ENCODE results near the gene ATP13A1. TPM values are rescaled to one million over a fixed set of nuclear protein-coding genes. Genes with fewer than 3 reads are reported as not detected.
"Not testable (repeated sequence)": the region's sequence is repeated elsewhere in the genome, so short reads cannot be mapped to it uniquely, and the experiment has no call there.

ATP13A1 gene
- total RNA-seq, 1 experiment from 2014 or later = 173 TPM

DNA sequence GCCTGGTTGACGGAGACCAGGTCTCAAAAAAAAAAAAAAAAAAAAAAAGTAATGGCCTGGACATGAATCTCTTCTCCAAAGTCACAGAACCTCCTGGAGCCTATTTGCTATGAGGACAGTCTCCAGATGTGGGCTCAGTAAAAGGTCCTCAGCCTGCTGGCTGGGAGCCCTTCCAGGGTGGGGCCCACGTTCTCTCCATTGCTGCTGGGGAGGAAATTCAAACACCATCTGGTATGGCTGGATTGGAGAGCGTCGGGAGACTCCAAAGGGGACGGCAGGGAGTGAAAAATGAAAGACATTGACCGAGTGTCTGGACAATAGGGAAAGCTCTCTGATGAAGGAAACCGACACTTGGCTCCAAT lies 43.6 kb downstream of the ATP13A1 start:
- no peak for DNase-seq (ENCODE audit: low read depth)

DNA sequence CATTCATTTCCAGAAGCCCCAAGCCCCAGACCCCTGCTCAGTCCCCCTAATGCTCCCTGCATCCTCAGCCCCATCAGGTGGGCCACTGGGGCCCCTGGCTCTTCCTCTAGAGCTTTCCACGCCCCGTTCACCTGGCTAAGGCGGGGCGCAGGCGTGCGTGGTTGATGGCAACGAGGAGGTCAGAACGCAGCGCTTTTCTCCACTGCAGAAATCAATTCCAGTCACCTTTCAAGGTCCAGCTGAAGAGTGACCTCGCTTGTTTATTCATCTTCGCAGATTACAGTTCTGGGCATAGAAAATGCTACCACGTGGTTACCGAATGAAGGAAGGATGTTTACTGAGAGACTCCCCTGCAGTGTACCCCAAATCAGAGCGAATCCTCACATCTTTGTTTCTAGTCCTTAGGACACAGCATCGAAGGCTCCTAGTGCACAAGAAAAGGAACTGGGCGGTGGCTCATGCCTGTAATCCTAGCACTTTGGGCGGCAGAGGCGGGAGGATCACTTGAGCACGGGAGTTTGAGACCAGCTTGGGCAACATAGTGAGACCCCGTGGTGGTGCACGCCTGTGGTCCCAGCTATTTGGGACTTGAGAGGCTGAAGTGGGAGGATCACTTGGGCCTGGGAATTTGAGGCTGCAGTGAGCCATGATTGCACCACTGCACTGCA lies 44.2 kb downstream of the ATP13A1 start:
- no peak for DNase-seq (ENCODE audit: low read depth)

DNA sequence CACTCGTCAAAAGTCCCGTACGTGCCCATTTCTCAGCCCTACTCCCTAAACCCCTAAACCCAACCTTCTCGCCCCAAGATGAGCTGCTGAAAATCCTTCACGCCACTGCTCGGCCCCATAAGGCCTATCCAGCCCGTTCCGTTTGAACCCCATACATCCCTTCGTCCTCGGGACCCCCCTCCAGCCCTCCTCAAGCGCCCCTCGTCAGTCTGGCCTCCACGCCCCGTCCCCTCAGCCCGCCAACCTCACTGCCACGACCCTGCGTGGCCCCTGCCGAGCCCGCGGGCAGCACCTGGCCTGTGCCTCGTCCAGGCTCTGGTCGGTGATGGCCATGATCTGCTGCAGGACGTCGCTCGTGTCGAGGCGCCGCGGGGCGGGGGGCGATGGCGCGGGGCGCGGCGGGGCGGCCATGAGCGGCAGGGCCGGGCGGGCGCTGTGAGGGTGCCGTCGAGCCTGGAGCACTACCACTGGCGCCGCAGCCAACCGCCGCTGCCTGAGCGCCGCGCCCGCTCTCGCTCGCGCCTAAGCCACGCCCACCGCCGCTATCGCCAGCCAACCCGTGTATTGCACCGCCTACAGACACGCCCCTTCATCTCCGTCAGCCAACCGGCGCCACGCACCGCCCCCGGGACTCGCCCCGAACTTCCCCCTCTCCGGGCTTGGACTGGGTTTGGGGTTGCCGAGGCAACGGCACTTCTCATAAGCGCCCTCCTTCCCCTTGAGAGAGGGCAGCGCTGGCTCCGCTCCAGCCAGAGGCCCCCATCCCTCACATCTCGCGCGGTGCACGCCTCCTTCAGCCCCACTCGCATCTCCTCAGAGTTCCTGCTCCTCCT lies 45.0 kb downstream of the ATP13A1 start, which contains the start of gene PBX4:
Gene PBX4, minus strand, starts transcription at position 469 of the 833 bp plus-strand sequence. Its CDS starts 58 bp downstream, at position 411.
- peak; percentile 98 for DNase-seq (ENCODE audit: low read depth)

DNA sequence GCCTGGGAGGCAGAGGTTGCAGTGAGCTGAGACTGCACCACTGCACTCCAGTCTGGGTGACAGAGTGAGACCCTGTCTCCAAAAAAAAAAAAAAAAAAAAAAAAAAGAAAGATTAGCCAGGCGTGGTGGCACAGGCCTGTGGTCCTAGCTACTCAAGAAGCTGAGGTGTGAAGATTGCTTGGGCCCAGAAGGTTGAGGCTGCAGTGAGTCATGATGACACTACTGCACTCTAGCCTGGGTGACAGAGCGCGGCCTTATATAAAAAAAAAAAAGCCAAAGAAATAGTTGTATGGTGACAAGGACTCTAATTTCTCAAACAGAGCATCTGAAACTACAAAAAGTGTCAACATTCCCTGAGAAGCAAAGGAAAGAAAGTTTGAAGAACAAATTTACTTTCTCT lies 48.4 kb downstream of the ATP13A1 start:
- DNase-seq (ENCODE audit: low read depth) = peak; percentile 54

DNA sequence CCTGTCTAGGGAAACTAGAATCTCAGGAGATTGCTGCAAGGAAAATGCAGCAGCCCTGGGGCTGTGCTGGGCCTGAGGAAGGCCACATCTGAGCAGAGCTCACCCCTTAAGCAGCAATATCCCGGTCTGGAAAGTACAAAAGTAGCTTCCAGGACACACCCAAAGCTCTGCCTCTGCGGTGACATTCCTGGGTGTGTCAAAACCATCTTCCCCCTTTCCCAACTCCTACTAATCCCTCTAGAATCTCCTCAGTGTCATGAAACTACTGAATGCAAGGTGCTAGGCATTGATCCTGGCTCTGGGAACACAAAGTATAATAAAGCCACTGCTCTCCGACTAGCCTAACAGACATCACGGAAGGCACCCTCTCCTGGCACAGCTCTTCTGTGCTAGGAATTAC lies 50.0 kb downstream of the ATP13A1 start:
- peak; percentile 31 for DNase-seq (ENCODE audit: low read depth)

DNA sequence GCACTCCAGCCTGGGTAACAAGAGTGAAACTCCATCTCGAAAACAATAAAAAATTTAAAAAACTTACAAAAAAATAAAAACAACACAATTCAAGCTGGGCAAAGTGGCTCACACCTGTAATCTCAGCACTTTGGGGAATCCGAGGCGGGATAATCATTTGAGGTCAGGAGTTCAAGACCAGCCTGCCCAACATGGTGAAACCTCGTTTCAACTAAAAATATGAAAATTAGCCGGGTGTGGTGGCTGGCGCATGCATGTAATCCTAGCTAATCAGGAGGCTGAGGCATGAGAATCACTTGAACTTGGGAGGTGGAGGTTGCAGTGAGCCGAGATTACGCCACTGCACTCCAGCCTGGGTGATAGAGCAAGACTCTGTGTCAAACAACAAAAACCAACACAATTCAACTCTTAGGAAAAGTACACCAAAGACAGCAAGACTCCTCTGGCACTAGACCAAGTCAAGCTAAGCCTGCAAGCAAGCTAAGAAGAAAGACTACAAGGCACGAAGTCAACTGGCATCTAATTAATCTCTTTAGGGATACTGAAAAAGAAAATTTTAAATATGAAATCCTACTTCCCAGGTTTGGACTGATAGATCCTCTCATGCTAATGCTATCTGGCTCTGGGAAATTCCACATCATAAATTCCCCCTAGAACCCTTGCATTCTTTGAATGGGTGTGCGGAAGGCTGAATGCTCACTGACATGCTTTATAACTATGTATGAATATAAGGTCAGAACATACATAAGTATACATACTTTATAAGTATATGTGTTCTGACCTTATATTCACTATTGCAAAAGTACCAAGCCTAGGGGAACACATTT lies 52.9 kb downstream of the ATP13A1 start:
- no peak for DNase-seq (ENCODE audit: low read depth)

DNA sequence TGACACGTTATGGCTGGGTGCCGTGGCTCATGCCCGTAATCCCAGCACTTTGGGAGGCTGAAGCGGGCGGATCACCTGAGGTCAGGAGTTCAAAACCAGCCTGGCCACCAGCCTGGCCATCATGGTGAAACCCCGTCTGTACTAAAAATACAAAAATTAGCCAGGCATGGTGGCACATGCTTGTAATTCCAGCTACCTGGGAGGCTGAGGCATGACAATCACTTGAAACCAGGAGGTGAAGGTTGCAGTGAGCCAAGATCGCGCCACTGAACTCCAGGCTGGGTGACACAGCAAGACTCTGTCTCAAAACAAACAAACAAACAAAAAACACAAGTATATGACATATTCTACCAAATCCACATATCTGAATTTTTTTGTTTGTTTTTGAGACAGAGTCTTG lies 56.8 kb downstream of the ATP13A1 start:
- not testable (repeated sequence) for DNase-seq (ENCODE audit: low read depth)

DNA sequence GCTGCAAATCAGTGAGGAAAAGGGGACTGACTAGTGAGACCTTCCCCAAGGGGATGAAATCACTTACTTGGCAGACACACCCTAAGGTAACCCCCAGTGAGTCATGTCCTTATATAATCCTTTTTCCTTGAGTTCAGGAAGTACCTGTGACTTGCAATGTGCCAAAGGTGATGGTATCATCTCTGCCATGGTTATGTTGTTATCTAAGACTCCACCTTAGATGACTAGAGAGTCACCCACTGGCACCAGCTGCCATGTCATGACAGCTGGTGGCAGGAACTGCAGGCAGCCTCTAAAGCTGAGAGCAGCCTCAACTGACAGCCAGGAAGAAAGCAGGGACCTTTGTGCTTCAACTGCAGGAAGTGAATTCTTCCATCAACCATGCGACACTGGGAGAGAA lies 57.5 kb downstream of the ATP13A1 start:
- peak; percentile 68 for DNase-seq (ENCODE audit: low read depth)

DNA sequence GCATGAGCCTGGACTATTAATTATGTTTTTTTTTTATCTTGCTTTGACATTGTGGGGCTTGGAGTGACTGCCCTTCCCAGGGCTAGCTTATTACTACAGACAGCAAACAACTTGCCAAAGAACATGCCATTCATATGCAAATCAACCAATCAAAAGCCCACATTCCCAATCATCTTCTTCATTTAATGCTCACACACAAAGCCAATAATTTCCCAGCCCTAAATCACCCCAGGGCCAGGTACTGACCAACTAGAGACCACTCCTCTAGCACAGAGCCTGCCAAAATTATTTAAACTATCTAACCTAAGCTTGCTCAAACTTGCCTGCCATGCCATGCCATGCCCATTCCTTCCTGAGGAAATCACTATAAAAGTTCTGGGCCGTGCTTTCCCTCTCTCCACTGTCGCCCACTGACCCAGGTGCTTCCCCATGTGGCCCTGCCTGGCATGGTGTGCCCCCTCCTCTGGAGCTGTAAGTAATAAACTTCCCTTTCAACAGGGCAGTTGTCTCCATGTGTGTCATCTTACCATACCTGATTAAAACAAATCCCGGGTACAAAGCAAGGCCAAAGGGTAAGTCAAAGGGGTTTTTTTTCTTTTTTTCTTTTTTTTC lies 60.7 kb downstream of the ATP13A1 start:
- DNase-seq (ENCODE audit: low read depth) = no peak

DNA sequence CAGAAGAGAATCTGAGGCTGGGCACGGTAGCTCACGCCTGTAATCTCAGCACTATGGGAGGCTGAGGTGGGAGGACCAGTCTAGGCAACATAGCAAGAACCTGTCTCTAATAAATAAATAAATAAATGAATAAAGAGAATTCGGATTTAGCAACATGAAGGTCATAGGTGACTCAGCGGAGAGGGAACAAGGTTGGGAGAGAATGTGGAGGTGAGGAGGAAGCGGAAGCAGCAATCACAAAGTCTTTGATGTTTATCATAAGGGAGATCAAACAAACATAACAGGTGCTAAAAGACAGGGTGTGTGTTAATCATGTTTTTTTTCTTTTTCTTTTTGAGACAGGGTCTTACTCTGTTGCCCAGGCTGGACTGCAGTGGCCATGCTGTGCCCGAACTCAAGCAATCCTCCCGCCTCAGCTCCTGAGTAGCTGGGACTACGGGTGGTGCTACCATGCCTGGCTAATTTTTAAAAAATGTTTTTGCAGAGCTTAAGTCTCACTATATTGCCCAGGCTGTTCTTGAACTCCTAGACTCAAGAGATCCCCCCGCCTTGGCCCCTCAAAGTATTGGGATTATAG lies 61.3 kb downstream of the ATP13A1 start:
- DNase-seq (ENCODE audit: low read depth) = no peak

DNA sequence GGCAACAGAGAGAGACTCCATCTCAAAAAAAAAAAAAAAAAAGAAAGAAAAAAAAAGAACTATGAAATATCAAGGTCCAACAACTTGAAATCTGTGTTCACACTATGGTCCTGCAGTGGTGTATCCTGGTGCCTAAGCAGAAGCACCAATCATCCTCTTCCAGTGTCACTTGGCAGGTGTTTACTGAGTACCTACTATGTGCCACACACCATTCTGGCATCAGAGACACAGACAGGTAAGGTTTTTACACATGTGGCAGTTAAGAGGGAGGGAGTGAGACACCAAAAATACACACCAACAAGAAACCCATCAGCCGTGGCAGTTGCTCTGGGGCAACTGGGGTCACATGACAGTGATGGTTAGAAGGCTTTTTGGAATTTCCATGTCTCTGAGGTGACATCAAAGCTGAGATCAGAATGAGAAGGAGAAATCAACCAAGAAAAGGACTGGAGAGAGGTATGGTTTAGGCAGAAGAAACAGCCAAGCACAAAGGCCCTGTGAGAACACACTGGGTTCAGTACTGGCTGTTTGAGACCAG lies 62.6 kb downstream of the ATP13A1 start:
- DNase-seq (ENCODE audit: low read depth) = no peak

DNA sequence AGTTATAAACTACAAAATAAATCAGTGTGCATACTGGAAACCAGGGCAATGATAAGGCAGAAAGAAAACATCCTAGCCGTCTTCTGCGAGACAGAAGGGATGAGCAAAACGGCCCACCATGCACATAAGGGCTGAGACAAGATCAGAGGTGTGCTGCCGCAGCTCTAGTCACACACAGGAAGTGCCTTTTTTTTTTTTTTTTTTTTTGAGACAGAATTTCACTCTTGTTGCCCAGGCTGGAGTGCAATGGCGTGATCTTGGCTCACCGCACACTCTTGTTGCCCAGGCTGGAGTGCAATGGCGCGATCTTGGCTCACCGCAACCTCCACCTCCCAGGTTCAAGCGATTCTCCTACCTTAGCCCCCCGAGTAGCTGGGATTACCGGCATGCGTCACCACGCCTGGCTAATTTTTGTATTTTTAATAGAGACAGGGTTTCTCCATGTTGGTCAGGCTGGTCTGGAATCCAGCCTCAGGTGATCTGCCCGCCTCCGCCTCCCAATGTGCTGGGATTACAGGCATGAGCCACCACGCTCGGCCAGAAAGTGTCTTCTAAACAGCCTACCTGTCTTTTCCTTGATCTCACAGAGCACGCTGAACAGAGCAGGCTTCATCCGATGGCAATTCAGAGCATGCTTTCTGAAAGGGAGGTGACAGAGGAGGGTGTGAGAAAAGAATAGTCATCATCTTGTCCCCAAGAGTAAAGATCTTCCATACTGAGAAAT lies 64.6 kb downstream of the ATP13A1 start:
- DNase-seq (ENCODE audit: low read depth) = not testable (repeated sequence)

DNA sequence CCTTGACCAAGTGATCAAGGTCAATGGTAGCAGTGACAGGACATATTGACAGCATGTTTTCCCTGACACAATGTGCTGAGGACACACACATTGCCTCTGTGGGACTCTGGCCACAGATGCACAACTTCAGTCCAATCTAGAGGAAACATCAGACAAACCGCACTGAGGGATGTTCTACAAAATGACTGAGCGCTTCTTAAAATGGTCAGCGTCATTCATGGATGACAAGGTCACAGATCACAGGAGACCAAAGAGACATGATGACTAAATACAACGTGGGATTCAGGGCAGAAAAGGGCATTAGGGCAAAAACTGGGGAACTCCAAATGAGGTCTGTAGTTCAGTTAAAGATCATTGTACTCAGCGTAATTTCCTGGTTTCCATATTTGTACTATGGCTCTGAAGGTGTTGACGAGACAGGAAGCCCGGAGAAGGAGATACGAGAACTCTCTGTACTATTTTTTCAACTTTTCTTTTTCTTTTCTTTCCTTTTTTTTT lies 65.6 kb downstream of the ATP13A1 start:
- no peak for DNase-seq (ENCODE audit: low read depth)

Other genes starting within 250 kb of the ATP13A1 start
- 1.8 and 3.1 TPM in 2 replicates for gene TSSK6, start 148.1 kb downstream of the ATP13A1 start, total RNA-seq (2014; rRNA removed; shearing (Covaris generic))
- 96.6 and 152 TPM in 2 replicates for gene NDUFA13, start 147.5 kb downstream of the ATP13A1 start, total RNA-seq (2014; rRNA removed; shearing (Covaris generic))
- 1.4 and 2.7 TPM in 2 replicates for gene YJEFN3, start 134.8 kb downstream of the ATP13A1 start, total RNA-seq (2014; rRNA removed; shearing (Covaris generic))
- 0.40 and 1.0 TPM in 2 replicates for gene CILP2, start 125.4 kb downstream of the ATP13A1 start, total RNA-seq (2014; rRNA removed; shearing (Covaris generic))
- 0.42 and 1.9 TPM in 2 replicates for gene PBX4, start 45.0 kb downstream of the ATP13A1 start, total RNA-seq (2014; rRNA removed; shearing (Covaris generic))
- 1.2 and 3.0 TPM in 2 replicates for gene LPAR2, start 35.5 kb downstream of the ATP13A1 start, total RNA-seq (2014; rRNA removed; shearing (Covaris generic))
- 2.2 and 7.1 TPM in 2 replicates for gene GMIP, start 20.0 kb downstream of the ATP13A1 start, total RNA-seq (2014; rRNA removed; shearing (Covaris generic))
- gene ZNF101, start 5.2 kb upstream of the ATP13A1 start, total RNA-seq (2014; rRNA removed; shearing (Covaris generic)) = 11.0 and 12.4 TPM in 2 replicates
- 2.9 and 5.4 TPM in 2 replicates for gene ZNF14, start 69.4 kb upstream of the ATP13A1 start, total RNA-seq (2014; rRNA removed; shearing (Covaris generic))
- gene ZNF506, start 158.1 kb upstream of the ATP13A1 start, total RNA-seq (2014; rRNA removed; shearing (Covaris generic)) = 18.5 and 18.6 TPM in 2 replicates
- 3.9 and 5.1 TPM in 2 replicates for gene ZNF253, start 202.2 kb upstream of the ATP13A1 start, total RNA-seq (2014; rRNA removed; shearing (Covaris generic))
- gene ZNF93, start 237.3 kb upstream of the ATP13A1 start, total RNA-seq (2014; rRNA removed; shearing (Covaris generic)) = 29.1 and 33.4 TPM in 2 replicates